Astrocyte of the spinal cord (primary cell): ENCODE data around the gene ZNF408.
"Not testable (repeated sequence)": the region's sequence is repeated elsewhere in the genome, so short reads cannot be mapped to it uniquely, and the experiment has no call there.

Source experiments
- DNase-seq: peaks from one replicate; pipeline ENCODE4 v3.0.0; 2011; ENCODE audit warnings: low read depth, low spot score
- H3K4me3 ChIP-seq: 2 replicates; pipeline ENCODE4 v1.5.1; 2011; ENCODE audit warnings: low read depth, mild to moderate bottlenecking, low read length, moderate library complexity
- in situ Hi-C: cut with HindIII; loops from 2 replicates; pipeline ENCODE4 v1.10.0; 2017; ENCODE audit warnings: low sequenced_read_pairs
- TF ChIP-seq, protein P1 (sequence below): IDR thresholded peaks from 2 replicates; pipeline ENCODE4 v1.5.1; 2012; ENCODE audit warnings: low read depth, mild to moderate bottlenecking, low read length, inconsistent platforms

Gene ZNF408

DNA sequence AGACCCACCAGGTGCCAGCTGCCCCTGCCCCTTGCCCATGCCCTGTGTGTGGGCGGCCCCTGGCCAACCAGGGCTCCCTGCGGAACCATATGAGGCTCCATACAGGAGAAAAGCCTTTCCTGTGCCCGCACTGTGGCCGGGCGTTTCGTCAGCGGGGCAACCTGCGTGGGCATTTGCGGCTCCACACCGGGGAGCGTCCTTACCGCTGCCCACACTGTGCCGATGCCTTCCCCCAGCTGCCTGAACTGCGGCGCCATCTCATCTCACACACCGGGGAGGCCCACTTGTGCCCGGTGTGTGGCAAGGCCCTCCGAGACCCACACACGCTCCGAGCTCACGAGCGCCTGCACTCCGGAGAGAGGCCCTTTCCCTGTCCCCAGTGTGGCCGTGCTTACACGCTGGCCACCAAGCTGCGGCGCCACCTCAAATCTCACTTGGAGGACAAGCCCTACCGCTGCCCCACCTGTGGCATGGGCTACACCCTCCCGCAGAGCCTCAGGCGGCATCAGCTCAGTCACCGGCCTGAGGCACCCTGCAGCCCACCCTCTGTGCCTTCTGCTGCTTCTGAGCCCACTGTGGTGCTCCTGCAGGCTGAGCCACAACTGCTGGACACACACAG, 4.3 kb downstream of the ZNF408 start:
- H3K4me3 ChIP-seq = no peak overlapping the region
- TF ChIP-seq, protein P1, sequence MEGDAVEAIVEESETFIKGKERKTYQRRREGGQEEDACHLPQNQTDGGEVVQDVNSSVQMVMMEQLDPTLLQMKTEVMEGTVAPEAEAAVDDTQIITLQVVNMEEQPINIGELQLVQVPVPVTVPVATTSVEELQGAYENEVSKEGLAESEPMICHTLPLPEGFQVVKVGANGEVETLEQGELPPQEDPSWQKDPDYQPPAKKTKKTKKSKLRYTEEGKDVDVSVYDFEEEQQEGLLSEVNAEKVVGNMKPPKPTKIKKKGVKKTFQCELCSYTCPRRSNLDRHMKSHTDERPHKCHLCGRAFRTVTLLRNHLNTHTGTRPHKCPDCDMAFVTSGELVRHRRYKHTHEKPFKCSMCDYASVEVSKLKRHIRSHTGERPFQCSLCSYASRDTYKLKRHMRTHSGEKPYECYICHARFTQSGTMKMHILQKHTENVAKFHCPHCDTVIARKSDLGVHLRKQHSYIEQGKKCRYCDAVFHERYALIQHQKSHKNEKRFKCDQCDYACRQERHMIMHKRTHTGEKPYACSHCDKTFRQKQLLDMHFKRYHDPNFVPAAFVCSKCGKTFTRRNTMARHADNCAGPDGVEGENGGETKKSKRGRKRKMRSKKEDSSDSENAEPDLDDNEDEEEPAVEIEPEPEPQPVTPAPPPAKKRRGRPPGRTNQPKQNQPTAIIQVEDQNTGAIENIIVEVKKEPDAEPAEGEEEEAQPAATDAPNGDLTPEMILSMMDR = no peak
- in situ Hi-C loops = no loop called here
- DNase-seq = no peak

DNA sequence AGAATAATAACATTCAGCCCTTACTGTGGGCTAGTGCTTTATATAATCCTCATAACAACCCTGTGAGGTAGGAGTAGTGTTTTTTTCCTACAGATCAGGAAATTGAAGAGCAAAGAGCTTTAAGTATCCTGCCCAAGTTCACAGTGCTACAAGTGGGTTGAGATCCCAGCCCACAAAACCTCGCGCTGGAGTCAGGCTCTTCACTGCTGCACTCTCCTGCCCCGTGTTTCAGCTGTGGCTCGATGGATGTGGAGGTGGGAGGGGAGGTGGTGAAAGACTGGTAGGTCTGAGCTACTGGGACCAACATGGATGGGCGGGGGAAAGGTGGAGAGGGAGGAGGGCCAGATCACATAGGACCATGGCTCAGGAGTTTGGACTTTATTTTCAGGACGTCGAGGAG, 6.1 kb downstream of the ZNF408 start:
- in situ Hi-C loops = no loop called here

GRCh38 chr11:46709351-46709750, 8.5 kb downstream of the ZNF408 start:
- DNase-seq, in situ Hi-C loops: not testable (repeated sequence)

More for the DNA sequence above, 6.1 kb downstream of the ZNF408 start:
- no peak for DNase-seq
- no peak overlapping the region for H3K4me3 ChIP-seq
- TF ChIP-seq, protein P1 = no peak

GRCh38 chr11:46710821-46711269, 10.0 kb downstream of the ZNF408 start:
- in situ Hi-C loops = no loop called here
- TF ChIP-seq, protein P1 = no peak
- DNase-seq = peak; percentile 95
- no peak overlapping the region for H3K4me3 ChIP-seq

More at GRCh38 chr11:46709351-46709750, 8.5 kb downstream of the ZNF408 start:
- not testable (repeated sequence) for H3K4me3 ChIP-seq

DNA sequence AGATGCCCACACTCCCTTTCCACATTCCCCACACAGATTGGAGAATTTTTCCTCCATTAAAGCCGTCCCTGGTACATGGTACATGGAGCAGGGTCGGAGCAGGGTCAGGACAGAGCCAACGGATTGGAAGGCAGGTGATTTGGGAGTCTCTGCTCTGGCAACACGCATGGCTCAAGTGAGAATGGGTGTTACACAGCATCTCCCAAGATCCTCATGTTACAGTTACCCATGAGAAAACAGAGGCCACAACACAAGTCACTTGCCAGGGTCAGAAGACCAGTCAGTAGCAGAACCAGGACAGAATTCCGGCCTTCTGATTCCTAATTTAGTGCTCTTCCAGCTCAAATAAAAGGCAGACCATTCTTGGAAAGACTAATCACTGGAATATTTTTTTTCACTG, 10.5 kb downstream of the ZNF408 start:
- TF ChIP-seq, protein P1 = no peak
- no peak overlapping the region for H3K4me3 ChIP-seq
- peak; percentile 27 for DNase-seq
- in situ Hi-C loops = no loop called here

GRCh38 chr11:46712874-46713576, 12.2 kb downstream of the ZNF408 start:
- TF ChIP-seq, protein P1 = no peak
- in situ Hi-C loops = no loop called here
- no peak overlapping the region for H3K4me3 ChIP-seq
- DNase-seq = no peak

GRCh38 chr11:46717825-46718154, 17.0 kb downstream of the ZNF408 start:
- DNase-seq, H3K4me3 ChIP-seq, in situ Hi-C loops: not testable (repeated sequence)
